ENCODE data around the gene CABYR. TPM values are rescaled to one million over a fixed set of nuclear protein-coding genes. Genes with fewer than 3 reads are reported as not detected.

Gene CABYR
- 2.0 and 3.4 TPM in 2 replicates for total RNA-seq (ENCODE audit: low replicate concordance)

DNA sequence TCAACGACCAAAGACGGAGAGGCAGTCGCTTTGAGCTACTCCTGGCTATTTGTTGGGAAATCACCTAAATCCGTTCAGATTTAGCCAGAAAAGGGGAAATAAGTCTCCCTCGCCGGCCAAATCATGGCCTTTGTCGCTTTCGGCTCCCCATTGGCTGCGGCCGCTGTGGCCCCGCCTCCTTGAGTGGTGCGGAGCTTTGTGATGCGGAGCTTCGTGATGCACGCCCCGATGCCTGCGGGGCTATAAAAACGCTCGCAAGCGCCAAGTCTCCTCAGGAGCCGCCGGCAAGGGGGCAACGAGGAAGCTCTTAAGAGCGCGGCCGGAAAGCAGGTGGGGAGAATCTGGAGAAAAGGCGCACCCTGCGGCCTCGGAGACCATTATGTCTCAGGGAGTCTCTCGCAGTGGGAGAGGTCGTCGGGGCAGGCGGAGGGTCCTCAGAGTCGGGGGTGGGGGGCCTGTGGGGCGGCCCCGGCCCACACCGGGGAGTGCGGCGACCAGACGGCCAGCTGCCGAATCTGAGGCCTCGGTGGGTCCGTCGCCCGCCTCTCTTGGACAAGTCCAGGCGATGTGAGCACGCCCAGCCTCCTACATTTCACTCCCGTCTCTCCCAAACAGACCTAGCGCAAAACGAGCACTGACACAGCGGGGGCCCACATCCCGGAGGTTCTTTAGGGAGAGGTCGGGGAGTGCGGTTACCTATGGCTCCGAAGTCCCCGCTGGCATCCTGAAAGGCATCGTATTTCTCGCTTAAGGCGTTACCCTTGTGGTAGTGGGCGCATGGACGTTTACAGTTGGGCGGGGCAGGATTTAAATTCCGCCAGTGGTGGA, at the start of gene CABYR:
CABYR (plus strand) TSS at position 274 of the 828 bp plus-strand sequence. CDS start 4,053 bp downstream, outside the sequence.

Other genes starting within 250 kb of the CABYR start
- 10.1 and 15.7 TPM in 2 replicates for gene TTC39C, start 124.3 kb upstream of the CABYR start, total RNA-seq (ENCODE audit: low replicate concordance)

All from smooth muscle cell of the coronary artery (primary cell).